Activated B cell treated with CpG ODN at 0.5 μM for 24 hours (primary cell): Measurements from ENCODE around the gene TCF4. TPM values are rescaled to one million over a fixed set of nuclear protein-coding genes. Genes with fewer than 3 reads are reported as not detected.
A peak's percentile ranks its signal among the peaks of the same experiment; 100 is the strongest.

Experiments used
- ATAC-seq: fragments of 200-7000 bp; cut with Tn5 transposase; one replicate; pipeline ENCODE4 v1.10.0; 2021; ENCODE audit warnings: low read depth, mild to moderate bottlenecking, moderate library complexity
- CTCF ChIA-PET: fragments of 350-600 bp; sonication (Branson Sonifier 250); formaldehyde crosslinking; loops from one replicate; lab custom pipeline; 2021; ENCODE audit warnings: antibody characterized with exemption; lab: Charles Lee
- POLR2A ChIA-PET: fragments of 350-600 bp; sonication (Branson Sonifier 250); formaldehyde crosslinking; loops from one replicate; lab custom pipeline; 2021; ENCODE audit warnings: antibody characterized with exemption; lab: Charles Lee
- DNase-seq: peaks from one replicate; pipeline ENCODE4 v3.0.0; 2022
- H3K27ac Mint-ChIP-seq: one replicate; pipeline ENCODE4 v1.8.0; 2020; ENCODE audit warnings: mixed read lengths
- H3K27me3 Mint-ChIP-seq: one replicate; pipeline ENCODE4 v1.8.0; 2021; ENCODE audit warnings: mixed read lengths
- H3K36me3 Mint-ChIP-seq: one replicate; pipeline ENCODE4 v1.8.0; 2021; ENCODE audit warnings: low read depth, mixed read lengths
- H3K4me1 Mint-ChIP-seq: one replicate; pipeline ENCODE4 v1.8.0; 2021; ENCODE audit warnings: mixed read lengths
- H3K4me3 Mint-ChIP-seq: one replicate; pipeline ENCODE4 v1.8.0; 2020; ENCODE audit warnings: mild to moderate bottlenecking, mixed read lengths
- H3K9me3 Mint-ChIP-seq: one replicate; pipeline ENCODE4 v1.8.0; 2020; ENCODE audit warnings: mixed read lengths
- intact Hi-C: fragments of 100-400 bp; cut with micrococcal nuclease; formaldehyde crosslinking; loops from one replicate; pipeline ENCODE4 v1.15.1; 2024
- total RNA-seq: library from RNA; stranded (reverse); gene quantifications from 2 replicates; pipeline ENCODE4 v1.2.3, GENCODE V29; 2022
- TF ChIP-seq, protein P1 (sequence below): fragments of 200-600 bp; IDR thresholded peaks from one replicate; pipeline ENCODE4 v1.8.0; 2022; ENCODE audit warnings: antibody characterized with exemption, mild to moderate bottlenecking

The TCF4 gene
- total RNA-seq, 1 donor from 2014 or later, result 270 TPM

GRCh38 chr18:55245211-55245614, 342.8 kb downstream of the TCF4 start:
- POLR2A ChIA-PET, result interaction anchor here (0.9 to 1.7 kb wide), 3 partner anchors 9 to 74 kb away, joined by 3 to 4 read pairs (median 3); no protein-coding TSS in a partner anchor
- Mint-ChIP-seq H3K4me3 (no peak overlapping the region), H3K27me3 (no peaks in the 10 kb centered on the region), H3K9me3 (no peaks in the 10 kb centered on the region), H3K4me1 (peaks cover 91% of the 10 kb centered on the region), H3K27ac (peak overlapping the region; percentile 57), H3K36me3 (peaks cover 82% of the 10 kb centered on the region)
- CTCF ChIA-PET, result interaction anchor here (4.3 kb wide), 1 partner anchor 11 kb away, joined by 31 read pairs; no protein-coding TSS in a partner anchor
- no peak for ATAC-seq
- no peak for DNase-seq
- TF ChIP-seq, protein P1, sequence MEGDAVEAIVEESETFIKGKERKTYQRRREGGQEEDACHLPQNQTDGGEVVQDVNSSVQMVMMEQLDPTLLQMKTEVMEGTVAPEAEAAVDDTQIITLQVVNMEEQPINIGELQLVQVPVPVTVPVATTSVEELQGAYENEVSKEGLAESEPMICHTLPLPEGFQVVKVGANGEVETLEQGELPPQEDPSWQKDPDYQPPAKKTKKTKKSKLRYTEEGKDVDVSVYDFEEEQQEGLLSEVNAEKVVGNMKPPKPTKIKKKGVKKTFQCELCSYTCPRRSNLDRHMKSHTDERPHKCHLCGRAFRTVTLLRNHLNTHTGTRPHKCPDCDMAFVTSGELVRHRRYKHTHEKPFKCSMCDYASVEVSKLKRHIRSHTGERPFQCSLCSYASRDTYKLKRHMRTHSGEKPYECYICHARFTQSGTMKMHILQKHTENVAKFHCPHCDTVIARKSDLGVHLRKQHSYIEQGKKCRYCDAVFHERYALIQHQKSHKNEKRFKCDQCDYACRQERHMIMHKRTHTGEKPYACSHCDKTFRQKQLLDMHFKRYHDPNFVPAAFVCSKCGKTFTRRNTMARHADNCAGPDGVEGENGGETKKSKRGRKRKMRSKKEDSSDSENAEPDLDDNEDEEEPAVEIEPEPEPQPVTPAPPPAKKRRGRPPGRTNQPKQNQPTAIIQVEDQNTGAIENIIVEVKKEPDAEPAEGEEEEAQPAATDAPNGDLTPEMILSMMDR, result no peak
- intact Hi-C loops, result loop anchor here (10.0 kb wide), 1 partner anchor 1010 kb away; no protein-coding TSS in a partner anchor

GRCh38 chr18:55244546-55244945, 343.4 kb downstream of the TCF4 start:
- H3K27ac Mint-ChIP-seq, result peak overlapping the region; percentile 57
- H3K4me3 Mint-ChIP-seq, result no peak overlapping the region
- ATAC-seq (no peak), DNase-seq (no peak)
- peaks cover 76% of the 10 kb centered on the region for H3K36me3 Mint-ChIP-seq
- ChIA-PET CTCF (interaction anchor here (0.7 to 4.3 kb wide), 2 partner anchors 10 to 146 kb away, joined by 3 to 31 read pairs; no protein-coding TSS in a partner anchor), POLR2A (interaction anchor here (0.6 to 1.7 kb wide), 4 partner anchors 9 to 179 kb away, joined by 3 to 4 read pairs (median 4); no protein-coding TSS in a partner anchor)
- H3K27me3 Mint-ChIP-seq, result no peaks in the 10 kb centered on the region
- intact Hi-C loops, result loop anchor here (10.0 kb wide), 1 partner anchor 1010 kb away; no protein-coding TSS in a partner anchor
- TF ChIP-seq, protein P1, result no peak
- H3K9me3 Mint-ChIP-seq, result no peaks in the 10 kb centered on the region
- peaks cover 85% of the 10 kb centered on the region for H3K4me1 Mint-ChIP-seq

GRCh38 chr18:55243857-55244256, 344.1 kb downstream of the TCF4 start:
- peak overlapping the region; percentile 57 for H3K27ac Mint-ChIP-seq
- no peak overlapping the region for H3K4me3 Mint-ChIP-seq
- intact Hi-C loops, result loop anchor here (10.0 kb wide), 1 partner anchor 1011 kb away; no protein-coding TSS in a partner anchor
- DNase-seq (no peak), ATAC-seq (no peak)
- no peaks in the 10 kb centered on the region for H3K9me3 Mint-ChIP-seq
- H3K36me3 Mint-ChIP-seq, result peaks cover 73% of the 10 kb centered on the region
- H3K27me3 Mint-ChIP-seq, result no peaks in the 10 kb centered on the region
- POLR2A ChIA-PET, result interaction anchor here (1.1 kb wide), 1 partner anchor 78 kb away, joined by 4 read pairs; no protein-coding TSS in a partner anchor
- H3K4me1 Mint-ChIP-seq, result peaks cover 82% of the 10 kb centered on the region
- TF ChIP-seq, protein P1, result no peak
- CTCF ChIA-PET, result interaction anchor here (0.7 to 4.3 kb wide), 2 partner anchors 10 to 145 kb away, joined by 3 to 31 read pairs; no protein-coding TSS in a partner anchor

DNA sequence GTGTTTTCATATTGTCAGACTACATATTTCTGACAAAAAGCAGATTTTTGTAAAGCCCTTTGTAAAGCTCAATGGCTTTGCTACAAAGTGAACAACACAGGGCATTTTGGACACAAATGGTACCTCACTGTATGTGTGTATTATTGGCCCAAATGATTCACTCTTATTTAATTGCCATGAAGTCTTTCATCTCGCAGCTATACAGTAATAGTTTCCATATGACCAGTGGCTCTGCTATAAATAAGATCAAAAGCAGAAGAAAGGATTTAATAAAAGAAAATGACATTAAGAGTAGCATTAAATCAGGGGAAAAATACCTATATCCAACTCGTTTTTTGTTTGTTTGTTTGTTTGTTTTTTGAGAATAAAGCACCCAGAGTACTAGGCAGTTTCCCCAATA, 344.7 kb downstream of the TCF4 start:
- Mint-ChIP-seq H3K4me1 (peaks cover 80% of the 10 kb centered on the region), H3K27me3 (no peaks in the 10 kb centered on the region), H3K9me3 (no peaks in the 10 kb centered on the region), H3K4me3 (no peak overlapping the region), H3K27ac (peak overlapping the region; percentile 42), H3K36me3 (peaks cover 73% of the 10 kb centered on the region)
- ATAC-seq, result no peak
- POLR2A ChIA-PET, result interaction anchor here (1.1 kb wide), 1 partner anchor 78 kb away, joined by 4 read pairs; no protein-coding TSS in a partner anchor
- no peak for DNase-seq
- intact Hi-C loops, result loop anchor here (10.0 kb wide), 1 partner anchor 1012 kb away; no protein-coding TSS in a partner anchor
- TF ChIP-seq, protein P1, result no peak
- CTCF ChIA-PET, result interaction anchor here (4.3 kb wide), 1 partner anchor 9 kb away, joined by 31 read pairs; no protein-coding TSS in a partner anchor

- POLR2A ChIA-PET, result interaction anchor here (1.8 kb wide), 1 partner anchor 81 kb away, joined by 8 read pairs; no protein-coding TSS in a partner anchor
- H3K27ac Mint-ChIP-seq, result peak overlapping the region; percentile 83
These were observed 347.0 kb downstream of the TCF4 start for GRCh38 chr18:55240978-55241377.

More at GRCh38 chr18:55240978-55241377, 347.0 kb downstream of the TCF4 start:
- H3K4me1 Mint-ChIP-seq, result peaks cover 72% of the 10 kb centered on the region
- DNase-seq, result no peak
- no peaks in the 10 kb centered on the region for H3K27me3 Mint-ChIP-seq
- H3K36me3 Mint-ChIP-seq, result peaks cover 69% of the 10 kb centered on the region
- peak; percentile 41 for ATAC-seq
- intact Hi-C loops, result loop anchor here (10.0 kb wide), 1 partner anchor 1014 kb away; no protein-coding TSS in a partner anchor
- H3K9me3 Mint-ChIP-seq, result no peaks in the 10 kb centered on the region
- no peak overlapping the region for H3K4me3 Mint-ChIP-seq
- TF ChIP-seq, protein P1, result no peak
- CTCF ChIA-PET, result interaction anchor here (1.0 kb wide), 1 partner anchor 34 kb away, joined by 5 read pairs; no protein-coding TSS in a partner anchor
